Thyroid gland (tissue), 4 donors: ENCODE measurements around the gene RALGPS2.

ENCODE experiments used
- CTCF ChIP-seq, 6 experiments: fragments of 200-600 bp in 3 of 6; fragments of 450-650 bp in 3 of 6; sonication (generic) in 3 of 6; IDR thresholded peaks; one replicate each; pipeline ENCODE4 v1.5.1; 2016 to 2019; ENCODE audit warnings: antibody characterized with exemption in 6 of 6, mild to moderate bottlenecking in 2 of 6, inconsistent platforms in 1 of 6, moderate library complexity in 1 of 6
- POLR2A ChIP-seq, 2 donors: fragments of 450-650 bp; IDR thresholded peaks; one replicate each; pipeline ENCODE4 v1.6.1; 2017; ENCODE audit warnings: antibody characterized with exemption in 2 of 2, mild to moderate bottlenecking in 2 of 2, moderate library complexity in 1 of 2

GRCh38 chr1:178928976-178929375, 203.9 kb downstream of the RALGPS2 start:
- TF ChIP-seq CTCF (IDR thresholded peaks at IDR 0.05) (no peak), POLR2A (IDR thresholded peaks at IDR 0.05) (no peak)
